Stimulated activated CD8-positive, alpha-beta memory T cell treated with anti-CD3 and anti-CD28 coated beads, Interleukin-4, amount 100 ng/mL, for 48 hours (primary cell): ENCODE results near the gene OR2B6.

ENCODE experiments used
- DNase-seq: peaks from one replicate; pipeline ENCODE4 v3.0.0-alpha.2; 2020

The OR2B6 gene

GRCh38 chr6:28001351-28001750 lies 44.3 kb downstream of the OR2B6 start:
- no peak for DNase-seq

- no peak for DNase-seq
These were observed 44.7 kb downstream of the OR2B6 start for GRCh38 chr6:28001751-28002150.

- no peak for DNase-seq
These were observed 45.1 kb downstream of the OR2B6 start for GRCh38 chr6:28002161-28002560.

GRCh38 chr6:28003059-28003458 lies 46.0 kb downstream of the OR2B6 start:
- DNase-seq = no peak

- no peak for DNase-seq
These were observed 46.6 kb downstream of the OR2B6 start for GRCh38 chr6:28003661-28004060.

- DNase-seq = no peak
These were observed 47.5 kb downstream of the OR2B6 start for GRCh38 chr6:28004350-28005151.

GRCh38 chr6:28005152-28005890 lies 48.3 kb downstream of the OR2B6 start:
- DNase-seq = no peak

- no peak for DNase-seq
These were observed 48.9 kb downstream of the OR2B6 start for GRCh38 chr6:28005975-28006374.
